Measurements from ENCODE around the gene RPRD1B. TPM values are rescaled to one million over a fixed set of nuclear protein-coding genes. Genes with fewer than 3 reads are reported as not detected.

The RPRD1B gene
- total RNA-seq, 1 donor from 2014 or later = 41.9 TPM

- intact Hi-C loops (cut with DNase I) = no loop called here
- DNase-seq (ENCODE audit: low spot score) (no peak), ATAC-seq (no peak)
Observed at GRCh38 chr20:38137441-38138037, 104.0 kb downstream of the RPRD1B start.

DNA sequence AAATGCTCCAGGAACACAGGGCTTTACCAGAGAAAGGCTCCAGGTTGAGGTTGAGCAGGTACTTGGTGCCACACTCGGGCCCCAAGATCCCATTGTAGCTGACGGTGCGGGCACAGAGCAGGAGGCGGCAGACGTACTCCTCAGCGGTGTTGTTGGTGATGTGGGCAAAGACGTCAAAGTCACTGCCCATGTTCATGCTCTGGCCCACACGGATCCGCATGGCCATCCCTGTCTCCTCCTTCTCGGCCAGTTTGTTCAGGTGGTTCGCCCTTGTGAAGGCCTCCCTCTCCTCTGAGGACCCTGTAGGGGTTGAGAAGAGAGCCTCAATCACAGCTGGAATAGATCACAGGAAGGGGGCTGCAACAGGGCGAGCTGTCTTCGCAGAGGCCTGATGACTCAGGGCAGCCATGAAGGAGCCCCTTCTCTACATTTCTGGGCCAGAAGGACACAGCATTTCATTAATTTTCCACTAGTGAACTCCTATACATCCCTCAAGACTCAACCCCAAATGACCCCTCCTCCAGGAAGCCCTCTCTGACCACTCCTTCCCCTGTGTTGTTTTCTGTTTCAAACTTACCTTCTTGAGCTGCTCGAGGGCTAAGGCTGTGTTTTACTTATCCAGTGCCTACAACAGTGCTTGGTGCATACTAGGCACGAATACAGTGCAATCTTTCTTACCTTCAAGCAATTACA is 104.7 kb downstream of the RPRD1B start:
- ATAC-seq (no peak), DNase-seq (ENCODE audit: low spot score) (peak; percentile 53)
- intact Hi-C loops (cut with DNase I) = no loop called here

GRCh38 chr20:38139156-38139912 is 105.8 kb downstream of the RPRD1B start:
- peak; percentile 43 for DNase-seq (ENCODE audit: low spot score)
- intact Hi-C loops (cut with DNase I) = no loop called here

GRCh38 chr20:38139977-38140753 is 106.6 kb downstream of the RPRD1B start:
- intact Hi-C loops (cut with DNase I) = no loop called here
- no peak for ATAC-seq
- no peak for DNase-seq (ENCODE audit: low spot score)

More at GRCh38 chr20:38139156-38139912, 105.8 kb downstream of the RPRD1B start:
- no peak for ATAC-seq

DNA sequence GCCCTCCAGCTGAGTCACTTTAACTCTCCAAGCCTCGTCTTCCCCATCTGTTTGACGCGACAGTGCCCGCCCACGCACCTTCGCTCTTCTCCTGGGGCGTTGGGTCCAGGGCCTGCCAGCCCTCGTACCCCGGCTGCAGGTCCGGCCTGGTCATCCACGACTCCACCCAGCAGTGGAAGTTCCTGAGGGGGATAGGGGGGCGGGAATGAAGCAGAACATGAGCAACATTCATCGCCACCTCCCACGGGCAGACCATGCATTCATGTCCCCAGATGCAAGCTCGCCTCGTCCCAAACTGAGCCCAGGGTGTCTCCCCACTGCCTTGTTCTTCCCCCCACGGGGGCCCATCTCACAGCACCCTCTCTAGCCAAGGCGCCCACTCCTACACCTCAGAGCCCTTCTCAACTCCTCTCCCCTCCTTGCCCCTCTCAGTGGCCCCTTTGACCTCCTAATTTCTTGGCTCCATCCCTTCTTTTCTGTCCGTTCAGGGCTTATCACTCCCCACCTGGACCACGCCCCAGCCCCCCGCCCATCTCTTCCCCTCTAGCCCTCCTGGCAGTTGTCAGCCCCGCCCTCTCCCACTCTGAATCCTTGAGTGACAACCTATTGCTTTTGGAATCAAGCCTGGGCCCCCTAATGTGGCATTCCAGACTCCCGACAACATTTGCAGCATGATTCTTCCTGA is 107.8 kb downstream of the RPRD1B start:
- DNase-seq (ENCODE audit: low spot score) = no peak

More for the DNA sequence above, 107.8 kb downstream of the RPRD1B start:
- intact Hi-C loops (cut with DNase I) = no loop called here
- no peak for ATAC-seq

Other genes with a start within 250 kb of the RPRD1B start
- gene VSTM2L, start 130.6 kb upstream of the RPRD1B start, total RNA-seq = 1.6 TPM
- gene TTI1, start 290 bp upstream of the RPRD1B start, total RNA-seq = 15.2 TPM
- 70.3 TPM for gene TGM2, start 131.5 kb downstream of the RPRD1B start, total RNA-seq
- 56.0 TPM for gene KIAA1755, start 227.0 kb downstream of the RPRD1B start, total RNA-seq